ENCODE measurements around the gene SP5.
"Not testable (repeated sequence)": the region's sequence is repeated elsewhere in the genome, so short reads cannot be mapped to it uniquely, and the experiment has no call there.

The SP5 gene

GRCh38 chr2:170715062-170715931 is at the start of gene SP5:
TSS of gene SP5 (plus strand) at chr2:170715337. CDS start at chr2:170715513, 176 bp downstream.
- peak; percentile 18 for DNase-seq (ENCODE audit: low read depth)

GRCh38 chr2:170665743-170666142 is 49.4 kb upstream of the SP5 start:
- DNase-seq (ENCODE audit: low read depth): no peak

GRCh38 chr2:170669909-170670308 is 45.2 kb upstream of the SP5 start:
- no peak for DNase-seq (ENCODE audit: low read depth)

GRCh38 chr2:170670651-170671050 is 44.5 kb upstream of the SP5 start:
- DNase-seq (ENCODE audit: low read depth): no peak

DNA sequence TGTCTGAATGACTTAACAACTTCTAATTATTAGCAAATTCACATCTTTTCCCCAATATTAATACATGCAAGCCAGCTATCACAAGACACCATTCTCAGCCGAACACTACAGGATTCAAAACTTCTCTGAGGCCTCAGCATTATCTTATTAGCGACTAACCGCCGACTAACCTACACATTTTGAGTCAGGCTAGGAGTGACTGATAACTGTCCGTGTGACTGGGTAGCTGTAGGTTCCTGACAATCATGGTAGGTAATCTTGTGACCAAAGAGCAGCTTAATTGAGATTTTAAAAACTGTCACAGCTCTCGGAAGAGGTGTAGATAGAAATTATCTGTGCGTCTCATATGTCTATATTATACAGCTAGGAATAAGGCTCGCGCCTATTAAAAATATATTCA is 44.1 kb upstream of the SP5 start:
- DNase-seq (ENCODE audit: low read depth): no peak

DNA sequence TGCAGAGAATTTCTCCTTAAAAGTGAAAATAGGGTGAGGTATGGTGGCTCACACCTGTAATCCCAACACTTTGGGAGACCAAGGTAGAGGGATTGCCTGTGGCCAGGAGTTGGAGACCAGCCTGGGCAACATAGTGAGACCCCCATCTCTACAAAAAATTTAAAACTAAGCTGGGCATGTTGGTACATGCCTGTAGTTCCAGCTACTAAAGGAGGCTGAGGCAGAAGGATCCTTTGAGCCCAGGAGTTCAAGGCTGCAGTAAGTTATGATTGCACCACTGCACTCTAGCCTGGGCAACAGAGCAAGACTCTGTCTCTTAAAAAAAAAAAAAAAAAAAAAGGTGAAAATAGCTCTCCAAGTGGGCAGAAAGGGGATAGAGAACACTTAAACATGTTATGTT is 40.9 kb upstream of the SP5 start:
- DNase-seq (ENCODE audit: low read depth): not testable (repeated sequence)

- DNase-seq (ENCODE audit: low read depth): no peak
These were observed 39.4 kb upstream of the SP5 start for GRCh38 chr2:170675701-170676100.

- no peak for DNase-seq (ENCODE audit: low read depth)
These were observed 35.5 kb upstream of the SP5 start for GRCh38 chr2:170679607-170680079.

GRCh38 chr2:170680172-170680941 is 34.8 kb upstream of the SP5 start:
- DNase-seq (ENCODE audit: low read depth): no peak

DNA sequence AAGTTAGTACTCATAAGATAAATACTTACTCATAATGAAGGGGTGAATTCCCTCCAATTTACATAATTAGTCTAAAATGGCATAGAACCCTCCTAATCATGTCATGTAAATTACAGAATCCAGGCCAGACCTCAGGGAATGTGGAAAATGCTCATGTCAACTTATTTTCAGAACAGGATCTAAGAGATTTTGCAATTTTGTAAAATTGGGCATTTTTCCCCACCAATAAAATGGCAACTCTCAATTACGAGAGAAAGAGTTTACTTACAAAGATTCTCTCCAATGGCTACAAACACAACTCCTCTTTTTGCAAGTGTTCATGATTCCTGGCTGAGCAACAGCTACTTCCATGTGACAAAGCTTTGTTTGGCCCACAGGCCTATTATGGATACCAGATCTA is 33.8 kb upstream of the SP5 start:
- peak; percentile 16 for DNase-seq (ENCODE audit: low read depth)

- DNase-seq (ENCODE audit: low read depth): no peak
These were observed 29.5 kb upstream of the SP5 start for GRCh38 chr2:170685591-170685990.

DNA sequence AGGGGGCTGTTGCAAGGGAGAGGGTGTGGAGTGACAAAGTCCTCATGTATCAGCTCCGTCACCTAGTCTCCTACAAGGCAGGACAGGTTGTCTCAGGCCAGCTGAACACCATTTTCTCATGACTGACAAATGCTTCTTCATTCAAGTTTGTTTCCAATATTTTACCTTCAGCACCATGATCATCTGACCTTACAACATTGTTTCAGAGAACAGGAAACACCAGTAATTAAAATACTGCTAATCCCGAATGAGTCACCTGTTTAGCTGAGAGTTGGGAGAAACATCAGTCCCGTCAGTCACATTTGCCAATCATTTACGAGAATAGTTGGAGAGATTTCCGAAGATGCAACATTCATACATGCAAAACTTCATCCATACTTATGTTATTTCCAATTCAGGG is 25.7 kb upstream of the SP5 start:
- DNase-seq (ENCODE audit: low read depth): no peak

GRCh38 chr2:170690640-170691039 is 24.5 kb upstream of the SP5 start:
- no peak for DNase-seq (ENCODE audit: low read depth)

- no peak for DNase-seq (ENCODE audit: low read depth)
These were observed 20.8 kb upstream of the SP5 start for GRCh38 chr2:170694316-170694715.

- DNase-seq (ENCODE audit: low read depth): no peak
These were observed 19.4 kb upstream of the SP5 start for GRCh38 chr2:170695521-170696410.

GRCh38 chr2:170696948-170697347 is 18.2 kb upstream of the SP5 start:
- no peak for DNase-seq (ENCODE audit: low read depth)

GRCh38 chr2:170701011-170701410 is 14.1 kb upstream of the SP5 start:
- DNase-seq (ENCODE audit: low read depth): no peak

DNA sequence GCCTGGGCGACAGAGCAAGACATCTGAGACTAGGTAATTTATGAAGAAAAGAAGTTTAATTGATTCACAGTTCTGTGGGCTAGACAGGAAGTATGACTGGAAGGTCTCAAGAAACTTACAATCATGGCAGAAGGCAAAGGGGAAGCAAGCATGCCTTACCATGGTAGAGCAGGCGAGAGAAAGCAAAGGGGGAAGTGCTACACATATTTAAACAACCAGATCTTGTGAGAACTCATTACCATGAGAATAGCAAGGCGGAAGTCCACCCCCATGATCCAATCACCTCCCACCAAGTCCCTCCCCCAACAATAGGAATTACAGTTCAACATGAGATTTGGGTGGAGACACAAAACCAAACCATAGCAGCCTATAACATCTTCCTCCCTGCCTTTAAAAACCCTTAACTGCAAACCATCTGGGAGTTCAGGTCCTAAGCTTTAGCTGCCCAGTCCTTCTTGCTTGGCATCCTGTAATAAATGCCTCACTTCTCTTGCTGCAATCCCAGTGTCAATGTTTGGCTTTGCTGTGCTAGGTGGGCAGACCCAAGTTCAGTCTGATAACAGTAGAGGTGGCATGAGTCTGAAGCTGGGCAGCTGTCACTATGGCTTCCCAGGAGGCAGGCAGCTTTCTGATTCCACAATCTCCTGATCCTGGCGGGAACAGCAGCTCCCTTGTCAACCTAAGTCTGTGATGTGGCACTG is 11.2 kb upstream of the SP5 start:
- DNase-seq (ENCODE audit: low read depth): no peak

DNA sequence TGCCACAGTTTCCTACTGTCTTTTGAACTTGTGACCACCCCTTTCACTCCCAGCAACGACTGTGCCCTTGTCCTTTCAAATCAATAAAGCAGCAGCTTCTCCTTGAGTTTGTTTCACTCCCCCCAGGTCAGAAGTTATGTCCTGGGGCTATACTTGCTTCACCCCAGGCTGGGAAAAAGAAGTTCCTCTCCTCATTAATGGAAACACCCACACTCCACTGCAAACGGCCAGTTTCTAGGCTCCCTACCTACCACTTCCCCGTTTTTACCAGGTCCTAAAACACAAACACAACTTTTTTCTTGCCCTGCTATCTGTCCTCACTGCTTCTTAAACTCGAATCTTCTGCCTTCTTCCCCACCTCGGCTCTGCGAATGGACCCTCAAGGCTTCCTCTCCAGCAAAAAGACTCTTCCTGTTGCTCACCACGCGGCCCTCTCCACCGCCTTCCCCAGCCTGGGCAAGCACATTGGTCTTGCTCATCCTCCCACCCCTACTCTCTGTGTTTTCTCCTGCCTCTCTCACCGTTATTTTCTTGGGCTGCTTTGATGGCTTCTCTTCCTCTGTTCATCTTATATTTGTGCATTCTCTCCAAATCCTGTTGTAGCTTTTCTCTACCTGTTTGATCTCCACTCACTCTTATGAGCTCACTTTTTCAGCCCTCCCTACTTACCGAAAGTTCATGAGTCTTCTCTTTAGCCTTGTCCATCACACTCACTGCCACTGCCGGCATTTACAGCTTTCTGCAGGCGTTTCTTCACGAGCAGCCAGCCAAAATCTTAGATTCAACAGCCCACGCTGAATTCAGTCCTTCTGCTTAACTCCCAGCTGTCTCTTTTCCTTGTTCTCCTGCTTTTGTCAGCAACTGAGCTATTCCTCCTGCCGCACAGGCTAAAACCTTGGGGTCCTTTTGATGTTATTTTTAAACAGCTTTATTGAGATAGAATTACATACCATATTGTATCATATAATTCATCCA is 7.0 kb upstream of the SP5 start:
- DNase-seq (ENCODE audit: low read depth): no peak

- DNase-seq (ENCODE audit: low read depth): no peak
These were observed 4.5 kb upstream of the SP5 start for GRCh38 chr2:170710609-170710979.
